H9 (cell line): Measurements from ENCODE around the gene FREY1. TPM values are rescaled to one million over a fixed set of nuclear protein-coding genes. Genes with fewer than 3 reads are reported as not detected.

Source experiments
- DNase-seq: peaks from one replicate; pipeline ENCODE4 v3.0.0-alpha.2; 2017
- H2AFZ ChIP-seq: one replicate; pipeline ENCODE4 v1.6.1; 2013; ENCODE audit warnings: mild to moderate bottlenecking, low read length, control low read depth, moderate library complexity
- H2AK5ac ChIP-seq: 2 replicates; pipeline ENCODE4 v1.6.1; 2013; ENCODE audit warnings: low read length, control low read depth, mixed read lengths; ENCODE audit not compliant: insufficient read length
- H2BK120ac ChIP-seq: one replicate; pipeline ENCODE4 v1.6.1; 2013; ENCODE audit warnings: low read depth, mild to moderate bottlenecking, low read length, control low read depth, inconsistent platforms; ENCODE audit not compliant: poor library complexity, severe bottlenecking
- H2BK12ac ChIP-seq: 2 replicates; pipeline ENCODE4 v1.6.1; 2013; ENCODE audit warnings: low read length, control low read depth, mixed read lengths, low read depth; ENCODE audit not compliant: insufficient read length
- H2BK15ac ChIP-seq: 2 replicates; pipeline ENCODE4 v1.6.1; 2013; ENCODE audit warnings: low read depth, low read length, control low read depth
- H2BK20ac ChIP-seq: one replicate; pipeline ENCODE4 v1.6.1; 2013; ENCODE audit warnings: low read depth, mild to moderate bottlenecking, low read length, control low read depth, inconsistent platforms; ENCODE audit not compliant: poor library complexity, severe bottlenecking
- H2BK5ac ChIP-seq: 2 replicates; pipeline ENCODE4 v1.6.1; 2013; ENCODE audit warnings: low read length, control low read depth, mixed read lengths; ENCODE audit not compliant: insufficient read length
- H3K14ac ChIP-seq: 2 replicates; pipeline ENCODE4 v1.6.1; 2013; ENCODE audit warnings: low read length, control low read depth; ENCODE audit not compliant: insufficient read depth
- H3K18ac ChIP-seq: 2 replicates; pipeline ENCODE4 v1.6.1; 2013; ENCODE audit warnings: low read depth, mild to moderate bottlenecking, mixed read lengths, low read length, control low read depth; ENCODE audit not compliant: insufficient read length
- H3K23ac ChIP-seq: 2 replicates; pipeline ENCODE4 v1.6.1; 2013; ENCODE audit warnings: low read length, control low read depth, mixed read lengths, low read depth; ENCODE audit not compliant: insufficient read length
- H3K23me2 ChIP-seq: 2 replicates; pipeline ENCODE4 v1.6.1; 2013; ENCODE audit warnings: low read depth, mild to moderate bottlenecking, mixed read lengths, low read length, control low read depth; ENCODE audit not compliant: insufficient read length, poor library complexity, severe bottlenecking
- H3K27ac ChIP-seq: 2 replicates; pipeline ENCODE4 v1.5.1; 2013; ENCODE audit warnings: low read length, control low read depth, mixed read lengths, low read depth; ENCODE audit not compliant: insufficient read length
- H3K27me3 ChIP-seq: 2 replicates; pipeline ENCODE4 v1.6.1; 2013; ENCODE audit warnings: low read length, control low read depth, inconsistent platforms; ENCODE audit not compliant: insufficient read depth
- H3K4ac ChIP-seq: 2 replicates; pipeline ENCODE4 v1.6.1; 2013; ENCODE audit warnings: low read depth, mild to moderate bottlenecking, control low read depth, inconsistent platforms, low read length, moderate library complexity
- H3K4me1 ChIP-seq: 2 replicates; pipeline ENCODE4 v1.6.1; 2013; ENCODE audit warnings: low read length, control low read depth, inconsistent platforms; ENCODE audit not compliant: insufficient read depth
- H3K4me2 ChIP-seq: 2 replicates; pipeline ENCODE4 v1.6.1; 2013; ENCODE audit warnings: low read length, control low read depth, mixed read lengths; ENCODE audit not compliant: insufficient read length, insufficient read depth
- H3K56ac ChIP-seq: 2 replicates; pipeline ENCODE4 v1.6.1; 2013; ENCODE audit warnings: low read depth, mild to moderate bottlenecking, mixed read lengths, low read length, control low read depth; ENCODE audit not compliant: insufficient read length
- H3K79me1 ChIP-seq: 2 replicates; pipeline ENCODE4 v1.6.1; 2013; ENCODE audit warnings: low read depth, mild to moderate bottlenecking, moderate library complexity, low read length, control low read depth, inconsistent platforms; ENCODE audit not compliant: insufficient read depth, poor library complexity, severe bottlenecking
- H3K79me2 ChIP-seq: 2 replicates; pipeline ENCODE4 v1.6.1; 2013; ENCODE audit warnings: low read length, control low read depth, inconsistent platforms; ENCODE audit not compliant: insufficient read depth
- H3K9ac ChIP-seq: 2 replicates; pipeline ENCODE4 v1.6.1; 2013; ENCODE audit warnings: low read length, control low read depth, mixed read lengths; ENCODE audit not compliant: insufficient read length; ENCODE audit errors: extremely low read depth
- H3K9me3 ChIP-seq: one replicate; pipeline ENCODE4 v1.6.1; 2013; ENCODE audit warnings: low read depth, low read length, inconsistent platforms; ENCODE audit not compliant: control insufficient read depth
- H3T11ph ChIP-seq: one replicate; pipeline ENCODE4 v1.6.1; 2013; ENCODE audit warnings: mild to moderate bottlenecking, low read length, control low read depth, inconsistent platforms
- H4K20me1 ChIP-seq: one replicate; pipeline ENCODE4 v1.6.1; 2013; ENCODE audit not compliant: control insufficient read depth, insufficient read length, insufficient read depth
- H4K5ac ChIP-seq: 2 replicates; pipeline ENCODE4 v1.6.1; 2013; ENCODE audit warnings: low read depth, mild to moderate bottlenecking, mixed read lengths, low read length, control low read depth; ENCODE audit not compliant: insufficient read length
- H4K8ac ChIP-seq: replicated peaks from 2 replicates; pipeline ENCODE4 v1.6.1; 2013; ENCODE audit warnings: low read length, control low read depth, mixed read lengths, low read depth; ENCODE audit not compliant: insufficient read length
- H4K91ac ChIP-seq: 2 replicates; pipeline ENCODE4 v1.6.1; 2013; ENCODE audit warnings: low read depth, mild to moderate bottlenecking, moderate library complexity, mixed read lengths, low read length, control low read depth; ENCODE audit not compliant: insufficient read length
- H3K27ac Mint-ChIP-seq, 3 experiments: 2 replicates in 2 of 3; 3 replicates in 1 of 3; pipeline ENCODE4 v1.8.0; 2020 to 2021; ENCODE audit warnings: mixed read lengths in 3 of 3, mild to moderate bottlenecking in 1 of 3, moderate library complexity in 1 of 3
- H3K27me3 Mint-ChIP-seq: 2 replicates; pipeline ENCODE4 v1.8.0; 2021; ENCODE audit warnings: low read depth, mild to moderate bottlenecking, moderate library complexity, mixed read lengths
- H3K36me3 Mint-ChIP-seq, 3 experiments: 2 replicates in 2 of 3; 3 replicates in 1 of 3; pipeline ENCODE4 v1.8.0; 2020 to 2021; ENCODE audit warnings: low read depth in 3 of 3, mixed read lengths in 3 of 3; ENCODE audit not compliant: insufficient read depth in 1 of 3
- H3K4me1 Mint-ChIP-seq, 2 experiments: 2 replicates each; pipeline ENCODE4 v1.8.0; 2020; ENCODE audit warnings: mixed read lengths in 2 of 2
- H3K4me3 Mint-ChIP-seq, 2 experiments: 2 replicates in 1 of 2; 3 replicates in 1 of 2; pipeline ENCODE4 v1.8.0; 2020 to 2021; ENCODE audit warnings: mild to moderate bottlenecking in 2 of 2, mixed read lengths in 2 of 2, moderate library complexity in 1 of 2
- H3K9me3 Mint-ChIP-seq, 2 experiments: 2 replicates in 1 of 2; 3 replicates in 1 of 2; pipeline ENCODE4 v1.8.0; 2020; ENCODE audit warnings: mild to moderate bottlenecking in 2 of 2, mixed read lengths in 2 of 2, moderate library complexity in 1 of 2
- WGBS: extraction: QIAGEN DNeasy Blood & Tissue Kit; methylation state at CpG from one replicate; pipeline ENCODE4 v1.1.7; 2013; ENCODE audit warnings: missing lambda C conversion rate, low lambda C conversion rate, mixed read lengths; ENCODE audit not compliant: insufficient read length; ENCODE audit errors: extremely low coverage; 5-methylcytosine and 5-hydroxymethylcytosine counted together
- total RNA-seq: library from RNA; stranded (reverse); gene quantifications from 2 replicates; pipeline ENCODE4 v1.2.1, GENCODE V29; 2021
- TF ChIP-seq, protein P1 (sequence below): fragments of 200-600 bp; sonication (generic); conservative IDR thresholded peaks from 3 replicates; pipeline ENCODE4 v1.8.0; 2021; ENCODE audit warnings: antibody characterized with exemption, mild to moderate bottlenecking

FREY1 gene
- total RNA-seq, 1 experiment from 2014 or later, result 2.1 TPM

GRCh38 chr11:45918331-45918941, 11.4 kb upstream of the FREY1 start:
- Histone ChIP-seq H2AFZ (no peak overlapping the region), H2BK20ac (no peak overlapping the region), H3K23me2 (peaks cover 7% of the 10 kb centered on the region), H2BK12ac (no peak overlapping the region), H3K79me2 (no peaks in the 10 kb centered on the region), H4K91ac (no peak overlapping the region), H2BK5ac (no peak overlapping the region), H3K9ac (peak overlapping the region; percentile 49), H4K5ac (no peak overlapping the region), H2BK120ac (no peak overlapping the region), H4K8ac (no peak overlapping the region), H3T11ph (no peak overlapping the region), H3K14ac (no peak overlapping the region), H3K27ac (no peak overlapping the region), H3K4me1 (no peaks in the 10 kb centered on the region), H3K56ac (no peak overlapping the region), H3K9me3 (no peaks in the 10 kb centered on the region), H4K20me1 (no peaks in the 10 kb centered on the region), H3K27me3 (no peaks in the 10 kb centered on the region; the same call in 1 of the 2 replicates), H3K23ac (no peak overlapping the region), H3K18ac (peak overlapping the region; percentile 12), H3K4ac (no peak overlapping the region), H3K4me2 (peak overlapping the region; percentile 89), H2BK15ac (no peak overlapping the region), H2AK5ac (no peak overlapping the region), H3K79me1 (no peaks in the 10 kb centered on the region)
- H3K27ac Mint-ChIP-seq, result peak overlapping the region; percentile 98
- WGBS, result no CpG with 5 or more reads among the region's 38 CpGs
- H3K9me3 Mint-ChIP-seq, result no peaks in the 10 kb centered on the region; a peak in 1 of 5 replicates
- H3K27me3 Mint-ChIP-seq, result no peaks in the 10 kb centered on the region; the same call in 1 of the 2 replicates
- H3K4me1 Mint-ChIP-seq, result peaks cover 28 to 39% of the 10 kb centered on the region in 2 experiments
- peaks cover 5 to 24% (median 15%) of the 10 kb centered on the region in 3 experiments for H3K36me3 Mint-ChIP-seq
- H3K4me3 Mint-ChIP-seq, result peak overlapping the region; percentile 90 to 96
- peak; percentile 85 for DNase-seq
- TF ChIP-seq, protein P1, sequence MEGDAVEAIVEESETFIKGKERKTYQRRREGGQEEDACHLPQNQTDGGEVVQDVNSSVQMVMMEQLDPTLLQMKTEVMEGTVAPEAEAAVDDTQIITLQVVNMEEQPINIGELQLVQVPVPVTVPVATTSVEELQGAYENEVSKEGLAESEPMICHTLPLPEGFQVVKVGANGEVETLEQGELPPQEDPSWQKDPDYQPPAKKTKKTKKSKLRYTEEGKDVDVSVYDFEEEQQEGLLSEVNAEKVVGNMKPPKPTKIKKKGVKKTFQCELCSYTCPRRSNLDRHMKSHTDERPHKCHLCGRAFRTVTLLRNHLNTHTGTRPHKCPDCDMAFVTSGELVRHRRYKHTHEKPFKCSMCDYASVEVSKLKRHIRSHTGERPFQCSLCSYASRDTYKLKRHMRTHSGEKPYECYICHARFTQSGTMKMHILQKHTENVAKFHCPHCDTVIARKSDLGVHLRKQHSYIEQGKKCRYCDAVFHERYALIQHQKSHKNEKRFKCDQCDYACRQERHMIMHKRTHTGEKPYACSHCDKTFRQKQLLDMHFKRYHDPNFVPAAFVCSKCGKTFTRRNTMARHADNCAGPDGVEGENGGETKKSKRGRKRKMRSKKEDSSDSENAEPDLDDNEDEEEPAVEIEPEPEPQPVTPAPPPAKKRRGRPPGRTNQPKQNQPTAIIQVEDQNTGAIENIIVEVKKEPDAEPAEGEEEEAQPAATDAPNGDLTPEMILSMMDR, result no peak
